ENCODE measurements around the gene WNK2.
A peak's percentile ranks its signal among the peaks of the same experiment; 100 is the strongest.

WNK2 gene

DNA sequence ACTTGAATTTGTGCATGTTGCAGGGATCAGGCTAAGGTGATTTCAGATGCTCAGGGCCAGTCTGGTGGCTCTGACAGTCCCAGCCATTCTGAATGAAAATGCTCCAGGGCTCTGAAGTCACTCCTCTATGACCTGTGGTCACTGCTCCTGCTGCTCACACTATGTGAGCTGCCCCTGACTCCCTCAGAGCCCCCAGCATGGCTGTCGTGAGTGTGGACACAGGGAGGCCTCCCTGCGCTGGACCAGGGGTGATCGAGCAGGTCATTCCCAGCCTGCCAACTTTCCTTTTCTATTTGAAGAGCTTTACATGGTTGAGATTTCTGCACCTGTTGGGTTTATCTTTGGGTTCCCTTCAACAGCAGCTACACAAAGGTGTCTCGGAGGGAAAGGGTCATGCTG lies 74.5 kb downstream of the WNK2 start:
- DNase-seq: no peak

DNA sequence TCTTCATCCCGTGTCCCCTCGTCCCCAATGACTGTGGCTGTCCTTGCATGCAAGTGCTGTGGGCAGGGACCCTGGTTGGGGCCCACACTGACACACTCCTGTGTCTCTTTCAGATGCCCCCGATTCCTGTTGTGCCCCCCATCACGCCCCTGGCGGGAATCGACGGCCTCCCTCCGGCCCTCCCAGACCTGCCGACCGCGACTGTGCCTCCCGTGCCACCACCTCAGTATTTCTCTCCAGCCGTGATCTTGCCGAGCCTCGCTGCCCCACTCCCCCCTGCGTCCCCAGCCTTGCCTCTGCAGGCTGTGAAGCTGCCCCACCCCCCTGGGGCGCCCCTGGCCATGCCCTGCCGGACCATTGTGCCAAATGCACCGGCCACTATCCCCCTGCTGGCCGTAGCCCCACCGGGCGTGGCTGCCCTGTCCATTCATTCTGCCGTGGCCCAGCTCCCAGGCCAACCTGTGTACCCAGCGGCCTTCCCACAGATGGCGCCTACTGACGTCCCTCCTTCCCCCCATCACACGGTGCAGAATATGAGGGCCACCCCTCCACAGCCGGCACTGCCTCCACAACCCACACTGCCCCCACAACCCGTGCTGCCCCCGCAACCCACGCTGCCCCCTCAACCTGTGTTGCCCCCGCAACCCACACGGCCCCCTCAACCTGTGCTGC lies 75.0 kb downstream of the WNK2 start:
- DNase-seq: no peak

DNA sequence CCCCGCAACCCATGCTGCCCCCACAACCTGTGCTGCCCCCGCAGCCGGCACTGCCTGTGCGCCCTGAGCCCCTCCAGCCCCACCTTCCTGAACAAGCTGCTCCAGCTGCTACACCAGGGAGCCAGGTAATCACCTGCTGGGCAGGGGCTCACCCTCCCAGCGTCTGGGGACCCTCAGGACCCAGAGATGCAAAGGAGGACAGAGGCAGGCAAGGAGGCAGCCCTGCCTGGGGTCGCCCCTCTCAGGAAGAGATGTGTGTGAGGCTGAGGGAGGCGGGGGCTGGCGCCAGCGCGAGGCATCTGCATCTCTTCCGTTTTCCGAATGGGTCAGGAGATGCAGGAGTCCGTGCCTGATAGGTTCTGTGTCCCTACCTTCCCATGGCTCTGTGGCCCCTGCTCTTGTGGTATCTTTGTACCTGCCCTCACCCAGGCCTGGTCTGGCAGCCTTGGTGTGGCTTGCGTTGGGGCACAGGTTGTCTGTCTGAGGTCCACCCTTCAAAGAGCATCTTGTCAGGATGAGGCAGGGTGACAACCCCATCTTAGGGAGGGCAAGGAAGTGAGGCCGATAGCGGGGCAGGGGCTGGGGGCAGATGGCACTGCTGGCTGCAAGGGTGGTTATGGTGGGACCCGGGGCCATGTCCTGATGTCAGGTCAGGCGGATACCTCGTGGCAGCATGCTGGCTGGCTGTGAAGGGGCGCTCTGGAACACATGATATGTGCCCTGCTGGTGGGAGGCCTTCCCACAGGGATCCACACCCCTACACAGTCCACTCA lies 75.7 kb downstream of the WNK2 start:
- no peak for DNase-seq

DNA sequence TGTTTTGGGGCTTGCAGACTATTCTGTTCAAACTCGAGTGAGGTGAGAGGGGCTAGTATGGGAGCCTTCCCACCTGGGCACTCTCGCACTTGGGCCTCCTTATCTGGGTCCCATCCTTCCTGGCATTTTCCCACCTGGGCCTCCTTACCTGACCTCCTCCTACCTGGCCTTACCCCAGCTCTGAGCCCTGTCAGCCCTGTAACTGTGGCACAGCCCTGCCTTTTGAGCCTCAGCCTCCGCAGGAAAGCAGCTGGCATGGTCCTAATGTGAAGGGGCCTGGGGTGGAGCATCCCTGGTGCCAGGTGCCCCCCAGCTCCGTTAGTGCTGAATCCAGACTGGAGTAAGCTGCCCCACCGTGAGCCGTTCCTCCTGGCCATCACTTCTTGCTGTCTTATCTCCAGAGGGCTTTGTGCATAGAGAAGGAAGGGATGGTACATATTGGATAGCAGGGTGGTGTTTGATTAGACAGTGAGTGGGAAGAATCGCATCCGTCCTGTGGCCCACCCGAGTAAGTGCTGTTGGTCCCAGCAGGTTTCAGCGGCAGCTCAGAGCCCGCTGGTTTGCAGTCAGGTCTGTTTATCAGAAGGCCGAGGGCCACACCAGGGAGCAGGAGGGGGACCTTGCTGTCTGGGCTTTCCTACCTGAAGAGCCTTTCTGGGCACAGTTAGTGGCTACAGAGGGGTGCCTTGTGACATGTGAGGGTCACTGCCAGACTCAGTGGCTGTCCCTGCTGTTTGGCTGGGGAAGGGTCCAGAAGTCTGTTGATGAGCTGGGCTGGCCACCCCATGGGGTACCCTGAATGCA lies 76.5 kb downstream of the WNK2 start:
- no peak for DNase-seq

DNA sequence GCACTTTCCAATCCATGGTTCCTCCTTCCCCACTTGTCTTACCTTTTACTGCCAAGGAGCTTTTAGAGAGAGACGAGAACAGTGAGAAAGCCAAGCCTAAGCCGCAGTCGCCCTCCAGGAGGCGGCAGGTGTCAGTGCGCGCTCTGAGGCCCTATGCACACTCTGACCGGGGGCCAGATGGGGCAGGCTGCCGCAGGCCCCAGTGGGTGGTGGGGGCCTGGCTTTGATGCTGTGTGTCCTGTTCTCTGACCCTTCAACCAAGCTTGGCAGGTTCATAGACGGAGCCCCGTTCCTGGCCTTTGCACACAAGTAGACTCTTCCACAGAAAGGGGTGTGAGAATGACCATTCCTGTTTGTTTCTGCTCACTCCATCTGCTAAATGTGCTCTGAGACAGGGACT lies 77.3 kb downstream of the WNK2 start:
- DNase-seq: peak; percentile 48

DNA sequence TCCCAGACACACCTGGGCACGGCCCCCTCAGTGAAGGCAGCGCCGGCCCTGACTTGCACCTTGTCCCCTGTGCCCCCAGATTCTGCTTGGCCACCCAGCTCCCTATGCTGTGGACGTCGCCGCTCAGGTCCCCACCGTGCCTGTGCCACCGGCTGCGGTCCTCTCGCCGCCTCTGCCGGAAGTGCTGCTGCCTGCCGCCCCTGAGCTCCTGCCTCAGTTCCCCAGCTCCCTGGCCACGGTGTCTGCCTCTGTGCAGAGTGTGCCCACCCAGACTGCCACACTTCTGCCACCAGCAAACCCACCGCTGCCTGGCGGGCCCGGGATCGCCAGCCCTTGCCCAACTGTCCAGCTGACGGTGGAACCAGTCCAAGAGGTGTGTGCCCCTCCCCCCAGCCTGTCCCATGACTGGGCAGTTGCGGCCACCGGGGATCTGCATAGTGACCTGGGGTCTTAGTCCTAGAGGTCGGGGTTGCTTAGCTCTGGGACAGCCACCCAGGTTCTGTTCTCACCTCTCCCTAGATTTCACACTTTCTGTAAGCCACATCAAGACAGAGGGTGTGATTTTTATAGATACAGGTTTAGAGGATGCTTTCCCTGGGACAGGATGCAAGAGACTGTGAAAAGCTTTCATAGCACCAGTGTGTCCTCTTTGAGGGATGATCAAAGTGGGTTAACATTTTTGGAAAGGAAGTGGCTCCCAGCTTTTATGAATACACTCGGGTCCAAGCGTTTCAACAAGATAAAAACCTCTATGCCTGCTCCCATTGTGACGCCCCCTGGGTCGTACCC lies 78.0 kb downstream of the WNK2 start:
- DNase-seq: peak; percentile 42

DNA sequence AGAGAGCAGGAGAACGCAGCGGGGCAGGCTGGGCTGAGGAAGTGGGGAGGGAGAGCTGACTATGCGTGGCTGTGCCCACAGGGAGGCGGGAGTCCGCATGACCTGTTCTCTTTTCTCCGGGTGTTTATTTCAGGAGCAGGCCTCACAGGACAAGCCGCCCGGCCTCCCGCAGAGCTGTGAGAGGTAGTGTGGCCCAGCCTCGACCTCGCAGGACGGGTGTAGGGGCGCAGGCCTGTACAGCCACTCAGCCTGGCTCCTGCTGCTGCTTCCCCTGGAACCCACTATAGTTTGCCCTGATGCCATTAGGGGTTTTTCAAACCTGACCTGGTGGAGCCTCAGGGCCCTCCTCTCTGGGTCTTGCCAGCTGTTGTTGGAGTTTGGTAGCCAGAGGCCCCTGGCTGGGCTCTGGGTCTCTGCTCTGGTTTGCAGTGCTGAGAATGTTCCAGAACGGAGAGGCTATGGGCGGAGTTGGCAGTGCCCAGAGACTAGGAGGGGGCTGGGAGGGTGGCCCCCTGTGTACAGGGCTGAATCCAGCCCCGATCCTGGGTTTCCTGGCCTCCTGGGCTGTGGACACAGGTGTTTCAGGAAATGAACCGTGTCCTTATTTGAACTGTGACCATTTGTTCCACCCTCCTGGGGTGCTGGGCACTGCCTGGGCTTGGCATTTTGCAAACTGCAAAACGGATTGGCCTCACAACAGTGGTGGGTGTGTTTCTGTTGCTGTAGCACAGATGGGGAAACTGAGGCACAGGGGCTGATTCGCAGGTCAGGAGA lies 78.8 kb downstream of the WNK2 start:
- peak; percentile 82 for DNase-seq

DNA sequence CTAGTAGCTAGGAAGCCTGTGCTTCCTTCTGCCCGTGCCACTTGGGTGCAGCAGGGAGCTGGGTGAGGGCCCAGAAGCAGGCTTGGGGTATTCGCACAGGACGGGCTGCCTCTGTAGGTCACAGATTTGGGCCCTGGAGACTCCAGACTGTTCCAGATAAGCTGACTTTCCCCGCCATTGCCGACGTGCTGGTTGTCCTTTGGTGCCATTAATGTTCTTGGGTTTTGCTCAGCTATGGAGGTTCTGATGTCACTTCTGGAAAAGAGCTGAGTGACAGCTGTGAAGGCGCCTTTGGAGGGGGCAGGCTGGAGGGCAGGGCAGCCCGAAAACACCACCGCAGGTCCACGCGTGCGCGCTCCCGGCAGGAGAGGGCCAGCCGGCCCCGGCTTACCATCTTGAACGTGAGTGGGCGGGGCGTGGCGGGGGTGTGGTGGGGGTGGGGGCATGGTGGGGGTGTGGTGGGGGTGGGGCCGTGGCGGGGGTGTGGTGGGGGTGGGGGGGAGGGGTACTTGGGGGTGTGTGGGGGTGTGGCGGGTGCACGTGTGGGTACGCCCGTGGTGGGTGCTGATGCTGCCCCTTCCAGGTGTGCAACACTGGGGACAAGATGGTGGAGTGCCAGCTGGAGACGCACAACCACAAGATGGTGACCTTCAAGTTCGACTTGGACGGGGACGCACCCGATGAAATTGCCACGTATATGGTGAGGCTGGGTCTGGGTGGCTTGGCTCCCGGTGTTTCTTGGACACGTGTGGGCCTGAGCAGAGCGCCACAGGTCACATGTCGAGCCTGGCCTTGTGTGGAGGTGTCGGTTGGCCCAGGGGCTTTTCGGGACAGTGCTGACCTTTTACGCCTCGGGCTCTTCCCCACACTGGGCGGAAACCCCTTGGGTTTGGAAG lies 79.6 kb downstream of the WNK2 start:
- DNase-seq: peak; percentile 50

DNA sequence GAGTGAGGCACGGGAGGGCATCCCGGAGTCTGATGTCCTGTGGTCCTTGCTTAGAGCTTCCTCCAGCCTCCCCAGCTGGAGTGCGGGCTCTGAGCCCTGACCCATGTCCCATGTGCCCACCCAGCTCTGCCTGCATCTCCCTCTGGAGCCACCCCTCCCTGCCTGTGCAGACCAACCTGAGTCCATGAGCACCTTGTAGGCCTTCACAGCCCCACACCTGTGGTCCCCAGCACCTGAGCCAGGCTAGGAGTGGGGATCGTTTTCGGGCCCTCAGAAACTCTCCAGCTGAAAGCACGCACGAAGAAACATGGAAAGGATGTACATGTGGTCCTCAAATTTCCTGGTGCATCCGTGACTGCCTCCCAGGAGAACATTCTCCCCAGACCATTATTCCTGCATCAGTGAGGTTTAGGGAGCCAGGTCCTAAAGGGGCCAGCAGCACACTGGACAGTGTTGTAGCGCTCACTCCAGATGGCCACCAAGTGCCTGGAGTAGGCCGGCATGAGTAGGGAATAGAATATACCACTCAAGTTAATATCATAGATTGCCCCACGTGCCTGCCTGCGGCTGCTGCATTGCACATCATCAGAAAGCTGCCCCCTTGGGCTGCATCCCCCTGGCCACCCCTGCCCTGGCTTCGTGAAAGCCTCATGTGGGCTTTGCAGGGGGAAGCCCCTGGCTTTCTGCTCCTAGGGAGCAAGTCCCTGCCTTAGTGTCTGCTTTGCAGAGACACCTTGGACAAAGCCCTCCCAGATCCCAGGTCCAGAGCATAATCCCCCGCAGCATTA lies 80.6 kb downstream of the WNK2 start:
- no peak for DNase-seq

DNA sequence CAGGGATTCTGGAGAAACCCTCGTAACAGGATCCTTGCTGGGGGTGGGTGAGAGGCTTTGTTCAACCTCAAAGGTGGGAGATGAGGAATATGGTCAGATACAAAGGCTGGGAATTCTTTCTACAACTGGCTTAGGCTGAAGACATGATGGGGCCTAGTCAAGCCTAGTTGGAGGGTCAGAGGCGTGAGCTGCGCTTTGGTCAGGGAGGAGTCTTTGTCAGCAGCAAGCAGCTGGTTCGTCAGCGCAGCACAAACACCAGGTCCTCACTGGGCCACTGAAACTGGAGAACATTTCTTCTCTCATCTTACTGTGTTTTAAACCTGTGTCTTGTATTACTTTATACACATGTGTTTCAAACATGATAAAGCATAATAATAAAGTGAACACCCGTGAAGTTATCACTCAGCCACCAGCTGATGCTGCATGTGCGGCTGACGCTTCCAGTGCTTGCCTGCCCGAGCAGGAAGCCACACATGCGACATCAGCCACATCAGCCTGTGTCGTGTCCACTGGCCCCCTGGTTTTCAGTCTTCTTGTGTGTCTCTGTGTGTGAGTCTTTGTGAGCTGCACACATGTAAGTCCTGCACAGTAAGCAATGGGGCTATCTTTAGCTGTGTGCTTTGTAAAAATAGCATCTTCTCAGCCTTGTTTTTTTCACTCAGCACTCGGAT lies 81.5 kb downstream of the WNK2 start:
- DNase-seq: peak; percentile 17

DNA sequence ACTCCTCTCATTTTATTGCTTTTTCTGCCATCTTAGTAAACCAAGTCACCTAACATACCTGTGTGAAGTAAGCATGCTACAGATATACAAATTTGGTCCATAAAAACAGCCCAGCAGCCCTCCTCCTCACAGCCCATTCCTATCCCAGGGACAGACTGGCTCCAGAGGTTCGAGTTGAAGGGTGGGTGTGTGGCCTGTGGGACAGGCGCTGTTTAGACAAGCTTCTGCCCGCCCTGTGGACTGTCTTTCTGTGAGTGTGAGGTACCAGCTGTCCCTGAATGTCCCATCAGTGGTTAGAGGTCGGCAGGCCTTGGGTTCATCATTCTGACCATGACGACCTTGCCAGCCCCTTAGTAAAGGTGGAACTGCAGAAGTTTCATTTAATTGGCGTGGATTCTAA lies 82.0 kb downstream of the WNK2 start:
- no peak for DNase-seq

DNA sequence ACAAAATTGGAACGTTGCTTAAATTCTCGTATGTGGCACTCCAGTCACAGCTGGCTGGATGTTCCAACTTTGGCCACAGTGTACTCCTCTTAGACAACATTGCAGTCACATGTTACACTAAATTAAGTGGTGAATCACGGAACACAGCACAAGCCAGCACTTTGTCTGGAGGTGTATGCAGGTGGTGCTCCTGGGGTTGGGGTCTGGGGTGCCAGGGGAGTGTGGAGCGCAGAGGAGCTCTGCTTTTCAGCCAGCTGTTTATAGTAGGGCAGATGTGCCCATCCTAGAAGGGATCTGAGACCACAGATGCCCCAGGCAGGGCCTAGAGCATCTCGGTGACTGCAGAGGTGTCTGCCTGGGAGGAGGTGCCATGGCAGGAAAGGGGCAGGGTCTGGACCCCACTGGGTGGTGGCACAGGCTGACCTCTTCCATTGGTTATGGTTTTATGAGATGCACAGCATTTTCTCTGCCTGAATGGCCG lies 82.6 kb downstream of the WNK2 start:
- DNase-seq: no peak

DNA sequence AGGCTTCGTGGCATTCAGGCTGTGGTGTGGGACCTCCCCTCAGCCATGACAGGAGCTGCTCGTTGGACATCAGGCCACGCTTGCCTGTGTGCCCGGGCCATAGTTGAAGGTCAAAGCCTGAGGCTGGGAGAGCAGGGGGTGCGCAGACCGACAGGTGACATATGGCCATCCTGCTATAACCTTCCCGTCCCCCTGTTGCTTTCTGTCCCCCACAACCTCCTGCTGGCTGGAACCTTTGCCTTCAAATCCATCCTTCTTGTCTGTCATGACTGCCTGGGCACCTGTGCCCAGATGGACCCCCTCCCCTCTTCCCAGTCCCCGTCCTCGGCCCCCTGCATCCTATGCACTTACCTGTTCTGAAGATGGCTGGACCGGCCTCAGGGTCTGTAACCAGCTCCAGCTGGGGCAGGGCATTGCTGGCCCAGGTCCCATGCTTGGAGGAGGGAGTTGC lies 83.2 kb downstream of the WNK2 start:
- DNase-seq: no peak

DNA sequence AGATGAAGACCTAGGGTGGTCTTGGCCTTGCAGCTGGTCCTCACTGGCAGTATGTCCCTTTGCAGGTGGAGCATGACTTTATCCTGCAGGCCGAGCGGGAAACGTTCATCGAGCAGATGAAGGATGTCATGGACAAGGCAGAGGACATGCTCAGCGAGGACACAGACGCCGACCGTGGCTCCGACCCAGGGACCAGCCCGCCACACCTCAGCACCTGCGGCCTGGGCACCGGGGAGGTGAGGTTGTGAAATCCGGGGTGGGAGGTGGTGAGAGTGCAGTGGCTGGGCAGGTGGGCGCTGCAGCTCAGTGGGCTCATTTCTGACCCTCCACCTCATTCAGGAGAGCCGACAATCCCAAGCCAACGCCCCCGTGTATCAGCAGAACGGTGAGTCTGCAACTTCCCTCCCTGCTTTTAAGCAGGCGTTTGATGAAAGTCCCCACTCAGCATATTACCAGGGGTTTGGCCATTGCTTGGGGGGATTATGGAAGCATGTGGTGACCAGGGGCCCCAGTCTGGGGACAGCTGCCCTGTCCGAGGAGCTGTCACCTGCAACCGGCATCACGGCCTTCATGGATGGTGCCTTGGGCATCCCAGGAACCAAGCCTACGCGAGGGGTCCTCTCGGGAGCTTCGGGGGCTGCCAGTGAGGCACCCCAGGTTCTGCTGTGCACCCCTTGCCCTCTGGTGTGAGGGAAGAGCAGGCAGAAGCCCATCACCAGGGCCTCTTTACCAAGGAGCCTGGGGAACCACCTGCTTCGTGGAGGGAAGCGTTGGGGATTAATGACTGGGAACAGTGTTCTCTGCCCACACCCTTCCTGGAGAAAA lies 84.0 kb downstream of the WNK2 start:
- DNase-seq: no peak

DNA sequence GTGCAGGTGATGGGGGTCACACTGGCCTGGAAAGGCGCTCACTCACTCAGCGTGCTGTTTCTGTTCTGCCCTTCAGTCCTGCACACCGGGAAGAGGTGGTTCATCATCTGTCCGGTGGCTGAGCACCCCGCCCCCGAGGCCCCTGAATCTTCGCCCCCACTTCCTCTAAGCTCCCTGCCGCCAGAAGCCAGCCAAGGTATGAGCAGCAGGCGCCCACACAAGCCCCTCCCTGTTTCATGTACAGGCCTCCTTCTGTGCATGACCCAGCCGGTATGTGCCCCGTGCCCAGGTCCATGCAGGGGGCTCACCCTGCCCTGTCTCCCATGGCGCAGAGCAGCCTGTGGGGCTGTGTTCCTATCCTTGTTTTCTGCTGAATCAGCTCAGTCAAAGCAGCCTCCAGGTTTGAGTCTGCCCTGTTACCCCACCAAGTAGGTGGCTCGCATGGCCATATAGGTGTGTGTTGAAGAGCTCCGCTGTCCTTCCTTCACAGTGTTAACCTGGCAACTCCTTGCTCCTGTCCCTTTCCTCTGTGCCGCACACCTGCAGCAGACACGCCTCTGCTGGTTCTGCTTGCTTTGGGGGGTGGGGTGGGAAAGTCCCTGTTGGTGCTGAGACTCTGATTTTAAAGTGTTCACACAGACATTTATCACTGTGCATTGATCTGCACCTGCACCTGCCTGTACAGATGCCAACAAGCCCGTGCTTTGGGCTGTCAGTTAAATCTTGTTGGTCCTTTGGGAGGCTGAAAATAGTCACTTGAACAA lies 84.8 kb downstream of the WNK2 start:
- DNase-seq: peak; percentile 94

DNA sequence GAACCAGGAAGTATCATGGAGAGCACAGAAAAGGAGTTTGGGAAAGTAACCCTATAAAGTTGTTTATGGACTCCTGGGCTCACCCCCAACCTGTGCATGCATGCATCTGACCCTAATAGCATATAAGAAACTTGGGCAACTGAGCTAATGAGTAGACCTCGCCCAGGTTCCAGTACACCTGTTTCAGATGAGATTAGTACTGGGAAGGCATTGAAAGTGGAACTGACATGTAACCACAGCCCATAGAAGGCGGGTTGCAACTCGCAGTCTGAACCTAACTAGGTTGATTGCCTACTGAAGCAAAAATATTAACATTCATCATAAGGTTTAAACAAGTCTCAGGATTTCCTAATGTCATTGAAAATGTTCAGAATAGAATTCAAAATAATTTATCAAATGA lies 87.0 kb downstream of the WNK2 start:
- no peak for DNase-seq

DNA sequence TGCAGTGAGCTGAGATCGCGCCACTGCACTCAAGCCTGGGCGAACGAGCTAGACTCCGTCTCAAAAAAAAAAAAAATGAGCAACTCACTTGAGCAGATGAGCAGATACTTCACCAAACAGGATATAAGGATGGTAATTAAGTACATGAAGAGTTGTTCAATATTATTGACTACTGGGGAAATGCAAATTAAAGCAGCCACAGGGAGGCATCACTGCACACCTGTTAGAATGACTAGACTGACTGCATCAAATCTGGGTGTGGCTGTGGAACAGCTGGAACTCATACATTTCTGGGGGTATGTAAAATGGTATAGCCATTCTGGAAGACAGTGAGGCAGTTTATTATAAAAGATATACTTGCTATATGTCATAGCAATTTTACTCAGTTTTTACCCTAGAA lies 93.0 kb downstream of the WNK2 start:
- no peak for DNase-seq

DNA sequence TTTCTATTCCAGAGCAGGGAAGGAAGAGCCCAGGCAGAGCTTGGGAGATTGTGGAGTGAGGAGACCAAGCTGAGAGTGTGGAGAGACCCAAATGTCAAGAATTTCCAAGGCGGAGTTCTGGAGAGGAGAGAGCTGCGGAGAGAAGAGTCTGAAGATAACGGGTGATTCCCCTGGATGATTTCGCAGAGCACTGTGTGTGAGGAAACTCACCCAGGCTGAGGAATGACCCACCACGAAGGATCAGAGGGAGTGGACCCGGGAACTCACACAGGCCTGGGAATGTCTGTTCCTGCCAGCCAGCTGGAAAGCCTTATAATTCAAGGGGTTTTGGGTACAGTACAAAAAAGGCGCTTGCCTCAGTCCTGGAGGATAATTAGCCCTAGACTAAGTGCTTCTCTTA lies 94.2 kb downstream of the WNK2 start:
- DNase-seq: no peak

Data from DMS53 (cell line).